Stimulated activated naive B cell treated with anti-CD40 and anti-IgM and Interleukin-4, amounts not matched to agents 10 μg/mL and 1 μg/mL and 100 μg/mL, for 72 hours (primary cell): Measurements from ENCODE around the gene ELOVL6.
A peak's percentile ranks its signal among the peaks of the same experiment; 100 is the strongest.
"Not testable (repeated sequence)": the region's sequence is repeated elsewhere in the genome, so short reads cannot be mapped to it uniquely, and the experiment has no call there.

Experiments used
- ATAC-seq, 2 donors: fragments of 150-1000 bp; cut with Tn5 transposase; replicated peaks; 2 replicates each; pipeline ENCODE4 v1.10.0; 2021; ENCODE audit warnings: moderate library complexity in 1 of 2
- DNase-seq: peaks from one replicate; pipeline ENCODE4 v3.0.0; 2021
- H3K27ac Mint-ChIP-seq: one replicate; pipeline ENCODE4 v1.8.0; 2022; ENCODE audit warnings: mild to moderate bottlenecking, mixed read lengths
- H3K27me3 Mint-ChIP-seq, 2 donors: one replicate each; pipeline ENCODE4 v1.8.0; 2022; ENCODE audit warnings: mixed read lengths in 2 of 2
- H3K36me3 Mint-ChIP-seq, 2 donors: one replicate each; pipeline ENCODE4 v1.8.0; 2022; ENCODE audit warnings: mixed read lengths in 2 of 2, mild to moderate bottlenecking in 1 of 2
- H3K4me1 Mint-ChIP-seq, 2 donors: one replicate each; pipeline ENCODE4 v1.8.0; 2022; ENCODE audit warnings: mixed read lengths in 2 of 2, mild to moderate bottlenecking in 1 of 2
- H3K4me3 Mint-ChIP-seq, 2 donors: one replicate each; pipeline ENCODE4 v1.8.0; 2022; ENCODE audit warnings: mild to moderate bottlenecking in 2 of 2, mixed read lengths in 2 of 2, moderate library complexity in 1 of 2
- H3K9me3 Mint-ChIP-seq, 2 donors: one replicate each; pipeline ENCODE4 v1.8.0; 2022; ENCODE audit warnings: mixed read lengths in 2 of 2, mild to moderate bottlenecking in 1 of 2

ELOVL6 gene

GRCh38 chr4:110055158-110055768 is 143.2 kb downstream of the ELOVL6 start:
- Mint-ChIP-seq H3K9me3 (no peaks in the 10 kb centered on the region), H3K27ac (no peak overlapping the region), H3K4me3 (no peak overlapping the region), H3K36me3 (no peaks in the 10 kb centered on the region), H3K4me1 (peaks cover 6 to 12% of the 10 kb centered on the region in 2 donors), H3K27me3 (no peaks in the 10 kb centered on the region)
- peak; percentile 34 to 54 for ATAC-seq
- no peak for DNase-seq

- no peak overlapping the region for H3K27ac Mint-ChIP-seq
- ATAC-seq (no peak), DNase-seq (peak; percentile 6)
- no peaks in the 10 kb centered on the region for H3K4me1 Mint-ChIP-seq
- H3K4me3 Mint-ChIP-seq: no peak overlapping the region
- H3K9me3 Mint-ChIP-seq: no peaks in the 10 kb centered on the region
- H3K36me3 Mint-ChIP-seq: no peaks in the 10 kb centered on the region
- no peaks in the 10 kb centered on the region for H3K27me3 Mint-ChIP-seq
These were observed 148.2 kb downstream of the ELOVL6 start for GRCh38 chr4:110049951-110050925.

GRCh38 chr4:110046588-110047049 is 151.8 kb downstream of the ELOVL6 start:
- Mint-ChIP-seq H3K4me3 (no peak overlapping the region), H3K4me1 (no peaks in the 10 kb centered on the region), H3K27ac (no peak overlapping the region), H3K9me3 (no peaks in the 10 kb centered on the region), H3K36me3 (no peaks in the 10 kb centered on the region), H3K27me3 (peaks cover 8 to 10% of the 10 kb centered on the region in 2 donors)
- ATAC-seq: no peak
- DNase-seq: no peak

- H3K4me1 Mint-ChIP-seq: no peaks in the 10 kb centered on the region
- H3K36me3 Mint-ChIP-seq: no peaks in the 10 kb centered on the region
- peaks cover 13 to 20% of the 10 kb centered on the region in 2 donors for H3K27me3 Mint-ChIP-seq
- ATAC-seq (no peak), DNase-seq (no peak)
- no peak overlapping the region for H3K27ac Mint-ChIP-seq
- H3K9me3 Mint-ChIP-seq: no peaks in the 10 kb centered on the region
- no peak overlapping the region for H3K4me3 Mint-ChIP-seq
These were observed 155.6 kb downstream of the ELOVL6 start for GRCh38 chr4:110042545-110043517.

GRCh38 chr4:110041735-110042134 is 156.7 kb downstream of the ELOVL6 start:
- Mint-ChIP-seq H3K36me3 (no peaks in the 10 kb centered on the region), H3K27ac (no peak overlapping the region), H3K4me1 (no peaks in the 10 kb centered on the region), H3K9me3 (no peaks in the 10 kb centered on the region), H3K27me3 (peaks cover 21 to 28% of the 10 kb centered on the region in 2 donors), H3K4me3 (no peak overlapping the region)
- DNase-seq: no peak
- no peak for ATAC-seq

- not testable (repeated sequence) for H3K36me3 Mint-ChIP-seq, H3K9me3 Mint-ChIP-seq, DNase-seq, H3K4me3 Mint-ChIP-seq, ATAC-seq, H3K27ac Mint-ChIP-seq
- Mint-ChIP-seq H3K4me1 (peaks cover 5 to 15% of the 10 kb centered on the region in 2 donors), H3K27me3 (peaks cover 31 to 45% of the 10 kb centered on the region in 2 donors)
These were observed 159.3 kb downstream of the ELOVL6 start for GRCh38 chr4:110039164-110039563.

- no peak overlapping the region for H3K27ac Mint-ChIP-seq
- H3K4me3 Mint-ChIP-seq: no peak overlapping the region
- ATAC-seq (peak; percentile 96 to 98), DNase-seq (peak; percentile 28)
- peaks cover 8 to 24% of the 10 kb centered on the region in 2 donors for H3K4me1 Mint-ChIP-seq
- peaks cover 6 to 9% of the 10 kb centered on the region in 2 donors for H3K9me3 Mint-ChIP-seq
- peaks cover 0 to 3% of the 10 kb centered on the region in 2 donors for H3K36me3 Mint-ChIP-seq
- peaks cover 51 to 63% of the 10 kb centered on the region in 2 donors for H3K27me3 Mint-ChIP-seq
These were observed 164.4 kb downstream of the ELOVL6 start for GRCh38 chr4:110034026-110034393.

GRCh38 chr4:110033355-110034025 is 164.9 kb downstream of the ELOVL6 start:
- DNase-seq: no peak
- Mint-ChIP-seq H3K9me3 (peaks cover 6 to 9% of the 10 kb centered on the region in 2 donors), H3K4me3 (no peak overlapping the region), H3K27me3 (peaks cover 51 to 61% of the 10 kb centered on the region in 2 donors), H3K4me1 (peaks cover 8 to 24% of the 10 kb centered on the region in 2 donors), H3K27ac (no peak overlapping the region), H3K36me3 (peaks cover 0 to 3% of the 10 kb centered on the region in 2 donors)
- no peak for ATAC-seq

- Mint-ChIP-seq H3K27me3 (peaks cover 51 to 61% of the 10 kb centered on the region in 2 donors), H3K4me3 (no peak overlapping the region), H3K4me1 (peaks cover 8 to 24% of the 10 kb centered on the region in 2 donors), H3K9me3 (peaks cover 6 to 9% of the 10 kb centered on the region in 2 donors), H3K36me3 (peaks cover 0 to 3% of the 10 kb centered on the region in 2 donors), H3K27ac (no peak overlapping the region)
- DNase-seq (no peak), ATAC-seq (peak; percentile 35 to 61)
These were observed 165.8 kb downstream of the ELOVL6 start for GRCh38 chr4:110032603-110033002.

- Mint-ChIP-seq H3K4me1 (peaks cover 2 to 8% of the 10 kb centered on the region in 2 donors), H3K27me3 (peaks cover 14 to 16% of the 10 kb centered on the region in 2 donors), H3K36me3 (no peaks in the 10 kb centered on the region), H3K4me3 (no peak overlapping the region), H3K9me3 (peaks cover 4 to 5% of the 10 kb centered on the region in 2 donors), H3K27ac (no peak overlapping the region)
- ATAC-seq (no peak), DNase-seq (no peak)
These were observed 172.7 kb downstream of the ELOVL6 start for GRCh38 chr4:110025718-110026117.

GRCh38 chr4:110025056-110025455 is 173.4 kb downstream of the ELOVL6 start:
- Mint-ChIP-seq H3K27ac (no peak overlapping the region), H3K27me3 (peaks cover 8 to 11% of the 10 kb centered on the region in 2 donors), H3K4me3 (no peak overlapping the region), H3K4me1 (peaks cover 5 to 14% of the 10 kb centered on the region in 2 donors), H3K9me3 (peaks cover 2 to 3% of the 10 kb centered on the region in 2 donors), H3K36me3 (no peaks in the 10 kb centered on the region)
- DNase-seq: no peak
- no peak for ATAC-seq

GRCh38 chr4:110022457-110022856 is 176.0 kb downstream of the ELOVL6 start:
- no peaks in the 10 kb centered on the region for H3K27me3 Mint-ChIP-seq

More at GRCh38 chr4:110022457-110022856, 176.0 kb downstream of the ELOVL6 start:
- no peak for DNase-seq
- no peak for ATAC-seq
- Mint-ChIP-seq H3K4me3 (no peak overlapping the region), H3K4me1 (peaks cover 5 to 17% of the 10 kb centered on the region in 2 donors), H3K27ac (no peak overlapping the region), H3K36me3 (no peaks in the 10 kb centered on the region), H3K9me3 (peaks cover 2 to 3% of the 10 kb centered on the region in 2 donors)
